ENCODE results near the gene CAMTA1.

CAMTA1 gene

DNA sequence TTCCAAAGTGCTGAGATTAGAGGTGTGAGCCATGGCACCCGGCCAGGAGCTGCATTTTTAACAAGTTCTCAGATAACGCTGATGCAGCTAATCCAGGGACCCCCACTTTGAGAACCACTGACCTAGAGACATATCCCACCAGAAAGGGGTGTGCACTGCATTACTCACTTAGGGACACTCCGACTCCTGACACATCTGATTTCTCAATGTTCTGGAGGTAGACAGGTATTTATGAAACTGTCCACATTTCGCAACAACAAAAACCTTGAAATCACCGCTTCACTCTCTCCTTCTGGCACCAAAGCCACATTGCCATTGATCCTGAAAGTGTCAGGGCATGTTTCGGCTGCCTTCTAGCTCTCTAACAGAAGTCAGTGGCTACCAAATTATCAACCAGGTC, 23.2 kb upstream of the CAMTA1 start:
- CTCF ChIA-PET, result no interaction called here
- POLR2A ChIA-PET, result interaction anchor here (1.5 kb wide), 1 partner anchor 23 kb away, joined by 7 read pairs; the partner anchor contains the start of gene CAMTA1
- TF ChIP-seq TARDBP (IDR thresholded peaks at IDR 0.05), result no peak
- TF ChIP-seq NFRKB (IDR thresholded peaks at IDR 0.05), result no peak
- no peak for TF ChIP-seq FOXA1 (IDR thresholded peaks at IDR 0.05)
- TF ChIP-seq, protein P1, sequence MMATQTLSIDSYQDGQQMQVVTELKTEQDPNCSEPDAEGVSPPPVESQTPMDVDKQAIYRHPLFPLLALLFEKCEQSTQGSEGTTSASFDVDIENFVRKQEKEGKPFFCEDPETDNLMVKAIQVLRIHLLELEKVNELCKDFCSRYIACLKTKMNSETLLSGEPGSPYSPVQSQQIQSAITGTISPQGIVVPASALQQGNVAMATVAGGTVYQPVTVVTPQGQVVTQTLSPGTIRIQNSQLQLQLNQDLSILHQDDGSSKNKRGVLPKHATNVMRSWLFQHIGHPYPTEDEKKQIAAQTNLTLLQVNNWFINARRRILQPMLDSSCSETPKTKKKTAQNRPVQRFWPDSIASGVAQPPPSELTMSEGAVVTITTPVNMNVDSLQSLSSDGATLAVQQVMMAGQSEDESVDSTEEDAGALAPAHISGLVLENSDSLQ (IDR thresholded peaks at IDR 0.05), result no peak
- TF ChIP-seq BHLHE40 (IDR thresholded peaks at IDR 0.05; ENCODE audit: borderline replicate concordance), result no peak
- TF ChIP-seq L3MBTL2 (conservative IDR thresholded peaks at IDR 0.05), result no peak
- TF ChIP-seq FOXK2 (IDR thresholded peaks at IDR 0.05), result no peak
- TF ChIP-seq LEF1 (IDR thresholded peaks at IDR 0.05; ENCODE audit: borderline replicate concordance), result no peak
- TF ChIP-seq SP1 (IDR thresholded peaks at IDR 0.05), result no peak
- TF ChIP-seq ELF4 (IDR thresholded peaks at IDR 0.05), result no peak
- no peak for TF ChIP-seq FOXM1 (IDR thresholded peaks at IDR 0.05; ENCODE audit: borderline replicate concordance)
- TF ChIP-seq HDGF (IDR thresholded peaks at IDR 0.05; ENCODE audit: borderline replicate concordance), result no peak
- no peak for TF ChIP-seq SUZ12 (IDR thresholded peaks at IDR 0.05)
- no peak for TF ChIP-seq ARNT (IDR thresholded peaks at IDR 0.05)
- TF ChIP-seq CTBP1 (IDR thresholded peaks at IDR 0.05; ENCODE audit: borderline replicate concordance), result no peak
- no peak for TF ChIP-seq ZNF384 (IDR thresholded peaks at IDR 0.05)
- DNase-seq (ENCODE audit: extremely low spot score), result no peak

DNA sequence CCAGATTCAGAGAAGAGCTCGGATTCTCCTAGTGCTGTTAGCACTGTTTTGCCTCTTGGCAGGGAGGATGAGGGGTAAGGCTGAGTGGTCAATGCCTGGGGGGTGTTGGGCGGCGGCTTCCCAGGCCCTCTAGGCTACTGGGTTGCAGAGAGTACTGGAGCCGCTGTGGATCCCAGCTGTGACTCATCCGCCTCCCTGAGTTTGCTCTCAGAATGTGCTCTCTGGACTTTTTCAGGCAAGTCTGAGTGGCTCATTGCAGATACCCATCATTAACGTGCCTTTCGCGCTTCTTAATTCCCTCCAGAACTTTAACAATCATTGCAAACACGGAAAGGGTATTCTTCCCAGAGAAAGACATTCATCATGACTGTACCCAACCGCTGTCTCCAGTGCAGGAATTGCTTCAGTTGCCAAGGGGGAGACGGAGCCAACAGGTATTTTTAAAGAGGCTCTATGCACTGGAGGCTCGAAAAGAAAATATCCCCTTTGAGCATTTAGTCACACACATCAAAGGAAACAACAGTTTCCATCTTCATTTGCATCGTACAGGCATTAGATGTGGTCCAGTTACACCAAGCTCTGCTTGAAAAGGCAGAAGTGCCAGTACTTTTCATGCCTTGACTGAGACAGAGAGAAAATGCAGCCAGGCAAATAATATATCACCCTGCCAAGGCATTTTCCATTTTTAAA, 14.4 kb upstream of the CAMTA1 start:
- POLR2A ChIA-PET, result interaction anchor here (2.4 kb wide), 1 partner anchor 14 kb away, joined by 18 read pairs; the partner anchor contains the start of gene CAMTA1
- TF ChIP-seq FOXA1 (IDR thresholded peaks at IDR 0.05) (no peak), BHLHE40 (IDR thresholded peaks at IDR 0.05; ENCODE audit: borderline replicate concordance) (no peak), FOXK2 (IDR thresholded peaks at IDR 0.05) (no peak), FOXM1 (IDR thresholded peaks at IDR 0.05; ENCODE audit: borderline replicate concordance) (no peak), NFRKB (IDR thresholded peaks at IDR 0.05) (no peak), HDGF (IDR thresholded peaks at IDR 0.05; ENCODE audit: borderline replicate concordance) (no peak), ELF4 (IDR thresholded peaks at IDR 0.05) (no peak), SP1 (IDR thresholded peaks at IDR 0.05) (no peak), ARNT (IDR thresholded peaks at IDR 0.05) (no peak), CTBP1 (IDR thresholded peaks at IDR 0.05; ENCODE audit: borderline replicate concordance) (no peak), TARDBP (IDR thresholded peaks at IDR 0.05) (no peak), L3MBTL2 (conservative IDR thresholded peaks at IDR 0.05) (no peak), LEF1 (IDR thresholded peaks at IDR 0.05; ENCODE audit: borderline replicate concordance) (no peak)
- TF ChIP-seq, protein P1 (IDR thresholded peaks at IDR 0.05), result no peak
- CTCF ChIA-PET, result interaction anchor here (0.6 to 1.4 kb wide), 4 partner anchors 13 to 79 kb away, joined by 3 to 7 read pairs (median 4); partner anchors contain the start of gene CAMTA1
- peak; percentile 14 for DNase-seq (ENCODE audit: extremely low spot score)

DNA sequence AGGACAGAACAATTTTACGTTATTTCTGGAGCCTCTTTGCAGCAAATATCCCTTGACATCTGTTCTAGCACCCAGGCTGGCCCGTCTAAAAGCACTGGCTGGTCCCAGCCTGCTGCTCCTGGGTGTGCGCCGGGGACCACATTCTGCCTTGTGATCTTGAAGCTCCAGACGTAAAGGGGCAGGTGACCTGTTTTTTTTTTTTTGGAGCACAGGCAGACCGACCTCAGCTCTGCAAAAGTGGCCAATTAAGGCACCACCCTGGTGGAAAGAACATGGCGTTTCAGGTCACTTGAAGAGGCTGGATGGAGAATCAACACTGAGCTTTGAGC, 13.8 kb upstream of the CAMTA1 start:
- DNase-seq (ENCODE audit: extremely low spot score), result no peak
- ChIA-PET CTCF (interaction anchor here (1.2 to 1.4 kb wide), 3 partner anchors 11 to 299 kb away, joined by 3 read pairs; partner anchors contain the start of gene CAMTA1), POLR2A (interaction anchor here (2.4 kb wide), 1 partner anchor 13 kb away, joined by 18 read pairs; the partner anchor contains the start of gene CAMTA1)
- no peak for TF ChIP-seq TARDBP (IDR thresholded peaks at IDR 0.05)
- no peak for TF ChIP-seq SUZ12 (IDR thresholded peaks at IDR 0.05)
- no peak for TF ChIP-seq NFRKB (IDR thresholded peaks at IDR 0.05)
- TF ChIP-seq FOXA1 (IDR thresholded peaks at IDR 0.05), result no peak
- TF ChIP-seq ELF4 (IDR thresholded peaks at IDR 0.05), result no peak
- TF ChIP-seq FOXM1 (IDR thresholded peaks at IDR 0.05; ENCODE audit: borderline replicate concordance), result no peak

DNA sequence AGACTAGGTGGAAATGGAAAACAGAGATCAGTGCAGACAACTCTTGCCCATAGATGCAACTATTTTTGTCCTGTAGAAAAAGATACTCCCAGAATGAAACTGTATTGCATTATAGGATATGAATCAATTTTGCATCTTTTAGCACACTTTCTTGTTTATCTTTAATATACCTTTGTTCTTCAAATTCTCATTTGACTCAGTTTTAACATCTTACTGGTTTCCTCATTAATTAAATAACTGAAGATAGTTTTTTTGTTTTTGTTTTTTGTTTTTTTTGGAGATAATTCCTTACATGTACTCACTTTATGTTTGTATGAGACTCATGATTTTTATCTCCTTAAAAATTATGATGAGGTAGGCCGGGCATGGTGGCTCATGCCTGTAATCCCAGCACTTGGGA, 10.9 kb upstream of the CAMTA1 start:
- DNase-seq (ENCODE audit: extremely low spot score), result no peak
- POLR2A ChIA-PET, result no interaction called here
- CTCF ChIA-PET, result no interaction called here
- TF ChIP-seq ELF4 (IDR thresholded peaks at IDR 0.05) (no peak), FOXA1 (IDR thresholded peaks at IDR 0.05) (no peak), CTBP1 (IDR thresholded peaks at IDR 0.05; ENCODE audit: borderline replicate concordance) (no peak), SUZ12 (IDR thresholded peaks at IDR 0.05) (no peak), FOXM1 (IDR thresholded peaks at IDR 0.05; ENCODE audit: borderline replicate concordance) (no peak), NFRKB (IDR thresholded peaks at IDR 0.05) (no peak), ZNF384 (IDR thresholded peaks at IDR 0.05) (no peak)
- TF ChIP-seq, protein P1 (IDR thresholded peaks at IDR 0.05), result no peak

DNA sequence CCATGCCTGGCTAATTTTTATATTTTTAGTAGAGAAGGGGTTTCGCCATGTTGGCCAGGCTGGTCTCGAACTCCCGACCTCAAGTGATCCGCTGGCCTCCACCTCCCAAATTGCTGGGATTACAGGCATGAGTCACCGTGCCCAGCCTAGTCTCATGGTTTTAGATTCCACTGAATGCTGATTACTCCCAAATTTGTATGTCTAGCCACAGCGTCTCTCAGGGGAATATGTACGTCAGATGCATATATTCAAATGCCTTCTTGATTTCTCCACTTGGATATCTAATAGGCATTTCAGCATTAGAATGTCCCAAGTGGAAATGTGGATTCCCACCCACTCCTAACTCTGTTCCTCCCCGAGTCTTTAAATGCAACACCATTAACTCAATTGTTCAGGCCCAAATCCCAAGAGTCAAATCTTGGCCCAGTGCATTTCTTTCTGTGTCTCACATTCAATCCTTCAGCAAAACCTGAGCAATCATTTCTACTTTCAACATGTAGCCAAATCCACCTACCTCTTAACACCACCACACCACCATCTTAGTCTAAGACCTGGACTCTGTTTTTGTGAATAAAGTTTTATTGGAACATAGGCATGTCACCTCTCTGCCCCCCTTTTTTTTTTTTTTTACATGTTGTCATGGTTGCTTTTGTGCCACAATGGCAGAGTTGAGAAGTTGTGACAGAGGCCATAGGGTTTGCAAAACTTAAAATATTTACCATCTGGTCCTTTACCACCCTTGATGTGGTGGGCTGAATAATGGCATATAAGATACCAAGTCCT, 9.8 kb upstream of the CAMTA1 start:
- ChIA-PET POLR2A (no interaction called here), CTCF (no interaction called here)
- TF ChIP-seq HDGF (IDR thresholded peaks at IDR 0.05; ENCODE audit: borderline replicate concordance), result no peak
- no peak for TF ChIP-seq LEF1 (IDR thresholded peaks at IDR 0.05; ENCODE audit: borderline replicate concordance)
- TF ChIP-seq CTBP1 (IDR thresholded peaks at IDR 0.05; ENCODE audit: borderline replicate concordance), result no peak
- no peak for TF ChIP-seq ARNT (IDR thresholded peaks at IDR 0.05)
- TF ChIP-seq L3MBTL2 (conservative IDR thresholded peaks at IDR 0.05), result no peak
- TF ChIP-seq NFRKB (IDR thresholded peaks at IDR 0.05), result no peak
- TF ChIP-seq BHLHE40 (IDR thresholded peaks at IDR 0.05; ENCODE audit: borderline replicate concordance), result no peak
- TF ChIP-seq FOXA1 (IDR thresholded peaks at IDR 0.05), result no peak
- no peak for TF ChIP-seq ZNF384 (IDR thresholded peaks at IDR 0.05)
- no peak for TF ChIP-seq FOXM1 (IDR thresholded peaks at IDR 0.05; ENCODE audit: borderline replicate concordance)
- TF ChIP-seq FOXK2 (IDR thresholded peaks at IDR 0.05), result no peak
- TF ChIP-seq, protein P1 (IDR thresholded peaks at IDR 0.05), result no peak
- TF ChIP-seq SUZ12 (IDR thresholded peaks at IDR 0.05), result no peak
- TF ChIP-seq TARDBP (IDR thresholded peaks at IDR 0.05), result no peak
- TF ChIP-seq SP1 (IDR thresholded peaks at IDR 0.05), result no peak
- no peak for TF ChIP-seq ELF4 (IDR thresholded peaks at IDR 0.05)
- no peak for DNase-seq (ENCODE audit: extremely low spot score)
